Tibial nerve (tissue), 4 donors: ENCODE measurements around the gene RPS6KA2. TPM values are rescaled to one million over a fixed set of nuclear protein-coding genes. Genes with fewer than 3 reads are reported as not detected.

Source experiments
- DNase-seq, 2 donors: peaks; one replicate each; pipeline ENCODE4 v3.0.0-alpha.2; 2019; ENCODE audit warnings: low spot score in 2 of 2
- H3K27ac ChIP-seq, 4 donors: fragments of 200-600 bp; sonication (generic) in 3 of 4; one replicate each; pipeline ENCODE4 v1.5.1; 2017 to 2019; ENCODE audit warnings: mild to moderate bottlenecking in 1 of 4
- H3K27me3 ChIP-seq, 2 donors: fragments of 200-600 bp; sonication (generic) in 1 of 2; one replicate each; pipeline versions ENCODE4 v1.5.1 to v1.6.0; 2017 to 2019
- H3K36me3 ChIP-seq, 3 donors: fragments of 200-600 bp; sonication (generic); one replicate each; pipeline ENCODE4 v1.5.1; 2018 to 2019
- H3K4me1 ChIP-seq, 4 donors: fragments of 200-600 bp; sonication (generic) in 3 of 4; one replicate each; pipeline ENCODE4 v1.5.1; 2017 to 2019
- H3K4me3 ChIP-seq, 4 donors: fragments of 200-600 bp; sonication (generic) in 3 of 4; one replicate each; pipeline ENCODE4 v1.5.1; 2017 to 2019; ENCODE audit warnings: mild to moderate bottlenecking in 1 of 4, moderate library complexity in 1 of 4
- H3K9me3 ChIP-seq, 4 donors: fragments of 200-600 bp; sonication (generic) in 3 of 4; one replicate each; pipeline ENCODE4 v1.5.1; 2017 to 2019
- EP300 ChIP-seq, 2 donors: sonication (generic); formaldehyde crosslinking; IDR thresholded peaks; one replicate each; pipeline ENCODE4 v1.6.1; 2017; ENCODE audit warnings: antibody characterized with exemption in 2 of 2, mild to moderate bottlenecking in 1 of 2
- POLR2A ChIP-seq, 2 donors: fragments of 450-650 bp; IDR thresholded peaks; one replicate each; pipeline ENCODE4 v1.6.1; 2017; ENCODE audit warnings: antibody characterized with exemption in 2 of 2, mild to moderate bottlenecking in 2 of 2, moderate library complexity in 2 of 2
- WGBS, 2 donors: methylation state at CpG; one replicate each; pipeline ENCODE4 v1.1.5; 2018; 5-methylcytosine and 5-hydroxymethylcytosine counted together
- total RNA-seq, 4 donors: library from RNA; depleted of rRNA; stranded (reverse); fragments of >200 nt; gene quantifications; one replicate each; pipeline ENCODE4 v1.1.0, GENCODE V29; 2016
- TF ChIP-seq, protein P1 (sequence below), 5 experiments: fragments of 200-600 bp in 3 of 5; fragments of 450-650 bp in 2 of 5; sonication (generic) in 3 of 5; IDR thresholded peaks; one replicate each; pipeline ENCODE4 v1.5.1; 2016 to 2019; ENCODE audit warnings: antibody characterized with exemption in 5 of 5, mild to moderate bottlenecking in 3 of 5, moderate library complexity in 2 of 5

The RPS6KA2 gene
- total RNA-seq, 4 donors from 2014 or later: 89.6 to 153 (median 103) TPM

DNA sequence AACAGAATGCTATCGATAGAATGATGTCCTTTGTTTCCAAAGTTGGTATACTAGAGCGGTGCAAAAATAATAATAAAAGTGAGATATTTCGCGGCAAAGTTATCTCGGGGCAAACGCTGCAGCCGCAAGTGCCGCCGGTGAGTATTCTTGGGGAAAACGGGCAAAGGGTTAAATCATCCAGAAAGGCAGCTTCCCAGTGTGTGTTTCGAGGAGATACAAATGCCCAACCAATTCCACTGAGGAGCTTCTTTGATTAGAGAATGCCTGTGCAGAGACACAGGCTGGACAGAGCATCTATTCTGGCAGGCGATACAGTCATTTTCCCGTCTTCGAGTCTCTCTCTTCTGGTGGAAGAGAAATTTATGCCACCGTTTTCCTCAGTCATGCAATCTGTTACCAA, 186.3 kb downstream of the RPS6KA2 start:
- Histone ChIP-seq H3K4me1 (peaks cover 0 to 12% (median 0%) of the 10 kb centered on the region in 4 donors), H3K27ac (no peak overlapping the region), H3K36me3 (peaks cover 0 to 55% (median 0%) of the 10 kb centered on the region in 3 donors), H3K4me3 (no peak overlapping the region), H3K27me3 (no peaks in the 10 kb centered on the region), H3K9me3 (no peaks in the 10 kb centered on the region)
- DNase-seq: no peak
- TF ChIP-seq, protein P1, sequence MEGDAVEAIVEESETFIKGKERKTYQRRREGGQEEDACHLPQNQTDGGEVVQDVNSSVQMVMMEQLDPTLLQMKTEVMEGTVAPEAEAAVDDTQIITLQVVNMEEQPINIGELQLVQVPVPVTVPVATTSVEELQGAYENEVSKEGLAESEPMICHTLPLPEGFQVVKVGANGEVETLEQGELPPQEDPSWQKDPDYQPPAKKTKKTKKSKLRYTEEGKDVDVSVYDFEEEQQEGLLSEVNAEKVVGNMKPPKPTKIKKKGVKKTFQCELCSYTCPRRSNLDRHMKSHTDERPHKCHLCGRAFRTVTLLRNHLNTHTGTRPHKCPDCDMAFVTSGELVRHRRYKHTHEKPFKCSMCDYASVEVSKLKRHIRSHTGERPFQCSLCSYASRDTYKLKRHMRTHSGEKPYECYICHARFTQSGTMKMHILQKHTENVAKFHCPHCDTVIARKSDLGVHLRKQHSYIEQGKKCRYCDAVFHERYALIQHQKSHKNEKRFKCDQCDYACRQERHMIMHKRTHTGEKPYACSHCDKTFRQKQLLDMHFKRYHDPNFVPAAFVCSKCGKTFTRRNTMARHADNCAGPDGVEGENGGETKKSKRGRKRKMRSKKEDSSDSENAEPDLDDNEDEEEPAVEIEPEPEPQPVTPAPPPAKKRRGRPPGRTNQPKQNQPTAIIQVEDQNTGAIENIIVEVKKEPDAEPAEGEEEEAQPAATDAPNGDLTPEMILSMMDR (IDR thresholded peaks at IDR 0.05): no peak
- WGBS, 2 donors: 88 to 89% methylated on average over 15 of the region's 15 CpGs

DNA sequence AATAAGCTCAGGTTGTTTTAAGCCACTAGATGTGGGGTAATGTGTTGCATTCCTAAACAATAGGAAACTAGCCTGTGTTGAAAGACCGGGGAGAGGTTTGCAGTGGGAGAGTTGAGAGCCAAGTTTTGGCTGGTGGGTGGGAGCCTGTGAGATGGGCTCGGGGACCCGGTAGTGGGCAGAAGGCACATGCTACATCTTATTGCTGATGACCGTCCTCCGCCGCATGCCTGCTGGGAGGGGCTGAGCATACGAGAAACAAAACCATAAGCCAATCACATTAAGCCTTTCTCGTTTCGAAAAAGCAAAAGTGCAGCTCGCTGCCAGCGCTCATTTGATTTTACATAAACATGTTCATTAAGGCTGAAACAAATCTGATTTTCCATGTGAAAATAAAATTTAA, 186.9 kb downstream of the RPS6KA2 start:
- DNase-seq: no peak
- Histone ChIP-seq H3K36me3 (peaks cover 0 to 49% (median 0%) of the 10 kb centered on the region in 3 donors), H3K9me3 (no peaks in the 10 kb centered on the region), H3K27me3 (no peaks in the 10 kb centered on the region), H3K4me3 (no peak overlapping the region), H3K27ac (no peak overlapping the region), H3K4me1 (peaks cover 0 to 18% (median 0%) of the 10 kb centered on the region in 4 donors)
- TF ChIP-seq EP300 (IDR thresholded peaks at IDR 0.05) (no peak), POLR2A (IDR thresholded peaks at IDR 0.05) (no peak)
- TF ChIP-seq, protein P1 (IDR thresholded peaks at IDR 0.05): no peak
- 65 to 83% methylated on average over 11 of the region's 11 CpGs for WGBS, 2 donors

- WGBS, 2 donors: 55 to 65% methylated on average over 10 of the region's 10 CpGs
- H3K36me3 ChIP-seq: peaks cover 0 to 48% (median 0%) of the 10 kb centered on the region in 3 donors
Measured at GRCh38 chr6:166439366-166440091, 187.5 kb downstream of the RPS6KA2 start.

GRCh38 chr6:166438211-166438861, 188.7 kb downstream of the RPS6KA2 start:
- DNase-seq: no peak
- H3K4me1 ChIP-seq: peaks cover 0 to 24% (median 0%) of the 10 kb centered on the region in 4 donors

More at GRCh38 chr6:166439366-166440091, 187.5 kb downstream of the RPS6KA2 start:
- Histone ChIP-seq H3K27ac (no peak overlapping the region), H3K4me1 (peaks cover 0 to 24% (median 0%) of the 10 kb centered on the region in 4 donors), H3K9me3 (no peaks in the 10 kb centered on the region), H3K27me3 (no peaks in the 10 kb centered on the region), H3K4me3 (no peak overlapping the region)
- no peak for DNase-seq
- TF ChIP-seq, protein P1 (IDR thresholded peaks at IDR 0.05): no peak
- TF ChIP-seq EP300 (IDR thresholded peaks at IDR 0.05) (no peak), POLR2A (IDR thresholded peaks at IDR 0.05) (no peak)

More at GRCh38 chr6:166438211-166438861, 188.7 kb downstream of the RPS6KA2 start:
- H3K4me3 ChIP-seq: no peak overlapping the region
- peak overlapping the region in 1 of 4 donors; percentile 84 for H3K27ac ChIP-seq
- WGBS, 2 donors: 88 to 89% methylated on average over 16 of the region's 16 CpGs
- H3K27me3 ChIP-seq: no peaks in the 10 kb centered on the region
- peaks cover 0 to 46% (median 0%) of the 10 kb centered on the region in 3 donors for H3K36me3 ChIP-seq
- no peaks in the 10 kb centered on the region for H3K9me3 ChIP-seq
- TF ChIP-seq, protein P1 (IDR thresholded peaks at IDR 0.05): no peak
- TF ChIP-seq EP300 (IDR thresholded peaks at IDR 0.05): no peak
- no peak for TF ChIP-seq POLR2A (IDR thresholded peaks at IDR 0.05)
